ENCODE results near the gene SND1. TPM values are rescaled to one million over a fixed set of nuclear protein-coding genes. Genes with fewer than 3 reads are reported as not detected.

SND1 gene
- total and polyA plus RNA-seq, 10 donors, result 61.7 to 173 (median 116) TPM

GRCh38 chr7:127612263-127612662 is 39.7 kb upstream of the SND1 start:
- 71 to 100% (median 88%) methylated on average over 1 of the region's 1 CpG for WGBS, 5 donors
- no peak for TF ChIP-seq CTCF (IDR thresholded peaks at IDR 0.05 in 8 of 11, conservative IDR thresholded peaks at IDR 0.05 in 3 of 11)

GRCh38 chr7:127616724-127617123 is 35.3 kb upstream of the SND1 start:
- H3K9me3 ChIP-seq, result no peaks in the 10 kb centered on the region
- peaks cover 0 to 80% (median 24%) of the 10 kb centered on the region in 7 donors for H3K27me3 ChIP-seq (replicated peaks in 1 of 7)
- TF ChIP-seq POLR2AphosphoS5 (IDR thresholded peaks at IDR 0.05), result no peak
- TF ChIP-seq POLR2A (IDR thresholded peaks at IDR 0.05), result no peak
- no peak for TF ChIP-seq CTCF (IDR thresholded peaks at IDR 0.05 in 8 of 11, conservative IDR thresholded peaks at IDR 0.05 in 3 of 11)
- no peak overlapping the region for H3K4me3 ChIP-seq
- peaks cover 0 to 16% (median 7%) of the 10 kb centered on the region in 6 donors for H3K4me1 ChIP-seq
- H3K27ac ChIP-seq, result no peak overlapping the region
- no peaks in the 10 kb centered on the region for H3K36me3 ChIP-seq
- no peak for DNase-seq
- 88 to 96% (median 91%) methylated on average over 5 of the region's 5 CpGs for WGBS, 5 donors
- intact Hi-C loops (cut with DNase I; ENCODE audit: low total_unique reads), result no loop called here

More at GRCh38 chr7:127612263-127612662, 39.7 kb upstream of the SND1 start:
- DNase-seq, result no peak
- Histone ChIP-seq H3K4me3 (no peak overlapping the region), H3K9me3 (peaks cover 0 to 24% (median 17%) of the 10 kb centered on the region in 8 donors), H3K27me3 (replicated peaks in 1 of 7) (peaks cover 0 to 39% (median 6%) of the 10 kb centered on the region in 7 donors), H3K36me3 (no peaks in the 10 kb centered on the region), H3K27ac (no peak overlapping the region), H3K4me1 (no peaks in the 10 kb centered on the region)
- intact Hi-C loops (cut with DNase I; ENCODE audit: low total_unique reads), result no loop called here

GRCh38 chr7:127618042-127618441 is 34.0 kb upstream of the SND1 start, which contains the start of gene PAX4:
Gene PAX4, minus strand, starts transcription at chr7:127618142. Its CDS starts 2,214 bp downstream, at chr7:127615928.
- peaks cover 0 to 87% (median 24%) of the 10 kb centered on the region in 7 donors for H3K27me3 ChIP-seq (replicated peaks in 1 of 7)

GRCh38 chr7:127618775-127619174 is 33.2 kb upstream of the SND1 start:
- Histone ChIP-seq H3K9me3 (no peaks in the 10 kb centered on the region), H3K27me3 (replicated peaks in 1 of 7) (peaks cover 0 to 85% (median 24%) of the 10 kb centered on the region in 7 donors), H3K27ac (no peak overlapping the region), H3K36me3 (no peaks in the 10 kb centered on the region), H3K4me1 (peaks cover 0 to 16% (median 7%) of the 10 kb centered on the region in 6 donors), H3K4me3 (no peak overlapping the region)
- WGBS, 5 donors, result 79 to 90% (median 82%) methylated on average over 1 of the region's 1 CpG
- intact Hi-C loops (cut with DNase I; ENCODE audit: low total_unique reads), result no loop called here
- TF ChIP-seq CTCF (IDR thresholded peaks at IDR 0.05 in 8 of 11, conservative IDR thresholded peaks at IDR 0.05 in 3 of 11) (no peak), POLR2A (IDR thresholded peaks at IDR 0.05) (no peak), POLR2AphosphoS5 (IDR thresholded peaks at IDR 0.05) (no peak)
- DNase-seq, result no peak

More at GRCh38 chr7:127618042-127618441, 34.0 kb upstream of the SND1 start, which contains the start of gene PAX4:
- TF ChIP-seq POLR2A (IDR thresholded peaks at IDR 0.05) (no peak), POLR2AphosphoS5 (IDR thresholded peaks at IDR 0.05) (no peak), CTCF (IDR thresholded peaks at IDR 0.05 in 8 of 11, conservative IDR thresholded peaks at IDR 0.05 in 3 of 11) (no peak)
- Histone ChIP-seq H3K36me3 (no peaks in the 10 kb centered on the region), H3K4me3 (no peak within 1 kb of the TSS), H3K27ac (no peak within 1 kb of the TSS), H3K9me3 (no peaks in the 10 kb centered on the region), H3K4me1 (peaks cover 0 to 16% (median 7%) of the 10 kb centered on the region in 6 donors)
- WGBS, 5 donors, result 48 to 66% (median 51%) methylated on average over 2 of the region's 2 CpGs
- intact Hi-C loops (cut with DNase I; ENCODE audit: low total_unique reads), result no loop called here
- no peak for DNase-seq
